Keratinocyte (primary cell): ENCODE results near the gene PDCD1LG2. TPM values are rescaled to one million over a fixed set of nuclear protein-coding genes. Genes with fewer than 3 reads are reported as not detected.

ENCODE experiments used
- DNase-seq: peaks from one replicate; pipeline ENCODE4 v3.0.0-alpha.2; 2011; ENCODE audit warnings: low read depth, missing footprints, low spot score
- FAIRE-seq: peaks from 2 replicates; lab custom pipeline; 2011; peaks lifted over from hg19 to GRCh38; lab: Jason Lieb, UNC
- H2AFZ ChIP-seq: 2 replicates; pipeline ENCODE4 v1.6.0; 2012; ENCODE audit warnings: low read length, control low read depth, inconsistent platforms; ENCODE audit not compliant: control insufficient read depth
- H3K27ac ChIP-seq: 2 replicates; pipeline ENCODE4 v1.5.1; 2011; ENCODE audit warnings: low read length; ENCODE audit not compliant: control insufficient read depth, insufficient read depth
- H3K27me3 ChIP-seq: 3 replicates; pipeline ENCODE4 v1.6.0; 2011; ENCODE audit warnings: low read length; ENCODE audit not compliant: control insufficient read depth, insufficient read depth; ENCODE audit errors: extremely low read depth
- H3K36me3 ChIP-seq, 2 experiments: 2 replicates in 1 of 2; 3 replicates in 1 of 2; pipeline ENCODE4 v1.5.1; 2011; ENCODE audit warnings: low read length in 2 of 2, mild to moderate bottlenecking in 1 of 2; ENCODE audit not compliant: control insufficient read depth in 2 of 2, insufficient read depth in 2 of 2; ENCODE audit errors: extremely low read depth in 1 of 2
- H3K4me1 ChIP-seq: 3 replicates; pipeline ENCODE4 v1.5.1; 2011; ENCODE audit warnings: low read length; ENCODE audit not compliant: control insufficient read depth, insufficient read depth; ENCODE audit errors: extremely low read depth
- H3K4me2 ChIP-seq: 3 replicates; pipeline ENCODE4 v1.6.0; 2011; ENCODE audit warnings: low read depth, low read length; ENCODE audit not compliant: control insufficient read depth, insufficient read depth; ENCODE audit errors: extremely low read depth
- H3K4me3 ChIP-seq, 3 experiments: fragments of 200-600 bp in 1 of 3; sonication (generic) in 1 of 3; 2 replicates in 2 of 3; 3 replicates in 1 of 3; pipeline ENCODE4 v1.5.1; 2011 to 2016; ENCODE audit warnings: low read length in 3 of 3, mild to moderate bottlenecking in 3 of 3, control low read depth in 2 of 3, inconsistent platforms in 1 of 3, low read depth in 1 of 3, mixed read lengths in 1 of 3, mixed run types in 1 of 3, moderate library complexity in 1 of 3; ENCODE audit not compliant: control insufficient read depth in 2 of 3, insufficient read depth in 2 of 3; ENCODE audit errors: extremely low read depth in 1 of 3
- H3K79me2 ChIP-seq: 2 replicates; pipeline ENCODE4 v1.6.0; 2012; ENCODE audit warnings: low read length; ENCODE audit not compliant: control insufficient read depth, insufficient read depth
- H3K9ac ChIP-seq: 3 replicates; pipeline ENCODE4 v1.6.0; 2011; ENCODE audit warnings: low read length; ENCODE audit not compliant: control insufficient read depth, insufficient read depth; ENCODE audit errors: extremely low read depth
- H3K9me1 ChIP-seq: 3 replicates; pipeline ENCODE4 v1.6.0; 2011; ENCODE audit warnings: low read length; ENCODE audit not compliant: control insufficient read depth, insufficient read depth; ENCODE audit errors: extremely low read depth
- H3K9me3 ChIP-seq: 2 replicates; pipeline ENCODE4 v1.5.1; 2012; ENCODE audit warnings: low read depth, low read length; ENCODE audit not compliant: control insufficient read depth
- H4K20me1 ChIP-seq: 3 replicates; pipeline ENCODE4 v1.6.0; 2011; ENCODE audit warnings: low read length; ENCODE audit not compliant: control insufficient read depth, insufficient read depth; ENCODE audit errors: extremely low read depth
- CTCF ChIP-seq, 3 experiments: IDR thresholded peaks in 1 of 3; conservative IDR thresholded peaks in 1 of 3; optimal IDR thresholded peaks in 1 of 3; 2 replicates in 2 of 3; 3 replicates in 1 of 3; pipeline versions ENCODE3 to v1.5.1; 2011; ENCODE audit warnings: low read length in 3 of 3, mild to moderate bottlenecking in 3 of 3, moderate library complexity in 2 of 3, control low read depth in 1 of 3, inconsistent platforms in 1 of 3; ENCODE audit not compliant: insufficient read depth in 2 of 3; ENCODE audit errors: extremely low read depth in 1 of 3
- EZH2 ChIP-seq: IDR thresholded peaks from one replicate; pipeline ENCODE4 v1.6.1; 2012; ENCODE audit warnings: inconsistent platforms, mild to moderate bottlenecking, low read length, moderate library complexity
- dilution Hi-C: fragments of 300-500 bp; cut with MboI; formaldehyde crosslinking; loops from one replicate; pipeline ENCODE4 v1.7.0; 2020; ENCODE audit warnings: low sequenced_read_pairs; ENCODE audit not compliant: extremely low pct_ligation_motif_present
- polyA plus RNA-seq, 5 experiments: library from polyadenylated mRNA; depleted of rRNA in 3 of 5; stranded (reverse) in 3 of 5; stranded (forward) in 1 of 5; unstranded in 1 of 5; fragments of >200 nt; gene quantifications; 1 replicate in 1 of 5; 2 replicates in 3 of 5; 3 replicates in 1 of 5; pipeline versions ENCODE4 v1.2.1 to v1.2.3, GENCODE V29; 2011 to 2012; ENCODE audit warnings: missing spikeins in 2 of 5, low read depth in 1 of 5, low replicate concordance in 1 of 5

Gene PDCD1LG2
- polyA plus RNA-seq, 1 donor (not counting 4 experiments of a cell fraction or from before 2014, with no cell fraction given), result 20.2 TPM

- Histone ChIP-seq H3K27ac (peak overlapping the region; percentile 78), H2AFZ (no peak overlapping the region), H3K36me3 (peaks cover 0 to 7% of the 10 kb centered on the region in 2 experiments), H3K9me3 (no peaks in the 10 kb centered on the region), H3K4me2 (peak overlapping the region; percentile 100), H3K27me3 (no peaks in the 10 kb centered on the region), H3K4me3 (peak overlapping the region; percentile 43 to 89 (median 78)), H3K9me1 (no peaks in the 10 kb centered on the region), H3K4me1 (peaks cover 59% of the 10 kb centered on the region), H3K9ac (peak overlapping the region; percentile 71), H4K20me1 (no peaks in the 10 kb centered on the region), H3K79me2 (peaks cover 43% of the 10 kb centered on the region)
- no peak for TF ChIP-seq CTCF (optimal IDR thresholded peaks at IDR 0.05 in 1 of 3, IDR thresholded peaks at IDR 0.05 in 1 of 3, conservative IDR thresholded peaks at IDR 0.05 in 1 of 3; ENCODE audit: extremely low read depth in 1 of 3, insufficient read depth in 2 of 3, low read length in 3 of 3)
- TF ChIP-seq EZH2, result no peak
- dilution Hi-C loops, result no loop called here
- DNase-seq (no peak), FAIRE-seq (peak; percentile 60)
Observed at GRCh38 chr9:5511476-5511875, 1.1 kb downstream of the PDCD1LG2 start.

GRCh38 chr9:5511935-5512580 lies 1.7 kb downstream of the PDCD1LG2 start:
- peak overlapping the region; percentile 78 for H3K27ac ChIP-seq
- dilution Hi-C loops, result no loop called here
- no peaks in the 10 kb centered on the region for H4K20me1 ChIP-seq
- peak overlapping the region; percentile 71 for H3K9ac ChIP-seq
- H3K79me2 ChIP-seq, result peaks cover 49% of the 10 kb centered on the region
- DNase-seq, result no peak
- TF ChIP-seq EZH2 (no peak), CTCF (optimal IDR thresholded peaks at IDR 0.05 in 1 of 3, IDR thresholded peaks at IDR 0.05 in 1 of 3, conservative IDR thresholded peaks at IDR 0.05 in 1 of 3; ENCODE audit: extremely low read depth in 1 of 3, insufficient read depth in 2 of 3, low read length in 3 of 3) (no peak)
- no peaks in the 10 kb centered on the region for H3K9me3 ChIP-seq
- H2AFZ ChIP-seq, result no peak overlapping the region
- peak overlapping the region; percentile 43 to 89 (median 78) for H3K4me3 ChIP-seq
- peaks cover 59% of the 10 kb centered on the region for H3K4me1 ChIP-seq
- peak overlapping the region; percentile 100 for H3K4me2 ChIP-seq
- H3K9me1 ChIP-seq, result no peaks in the 10 kb centered on the region
- peak; percentile 68 for FAIRE-seq
- peaks cover 0 to 13% of the 10 kb centered on the region in 2 experiments for H3K36me3 ChIP-seq
- H3K27me3 ChIP-seq, result no peaks in the 10 kb centered on the region
